AG04450 (cell line): Measurements from ENCODE around the gene PKNOX1. TPM values are rescaled to one million over a fixed set of nuclear protein-coding genes. Genes with fewer than 3 reads are reported as not detected.

Experiments used
- CTCF ChIA-PET: fragments of 300-600, 350-600 bp; formaldehyde crosslinking; extraction: SDS; loops from one replicate; lab custom pipeline; 2022; ENCODE audit warnings: antibody characterized with exemption, inconsistent platforms; lab: Charles Lee
- POLR2A ChIA-PET: fragments of 350-600 bp; formaldehyde crosslinking; extraction: SDS; loops from one replicate; lab custom pipeline; 2021; ENCODE audit warnings: antibody characterized with exemption, inconsistent platforms; lab: Yijun Ruan, JAX
- DNase-seq: peaks from one replicate; pipeline ENCODE4 v3.0.0-alpha.2; 2011; ENCODE audit warnings: low read depth, low spot score
- H3K27ac ChIP-seq: one replicate; pipeline ENCODE4 v1.5.1; 2012; ENCODE audit warnings: low read depth, low read length, control low read depth
- H3K27me3 ChIP-seq: one replicate; pipeline ENCODE4 v1.6.0; 2012; ENCODE audit warnings: low read length; ENCODE audit not compliant: control insufficient read depth, insufficient read depth
- H3K4me3 ChIP-seq: 2 replicates; pipeline ENCODE4 v1.5.1; 2011; ENCODE audit warnings: mild to moderate bottlenecking, low read depth, low read length, control low read depth
- H3K9me3 ChIP-seq: 2 replicates; pipeline ENCODE4 v1.5.1; 2012; ENCODE audit warnings: low read length; ENCODE audit not compliant: control insufficient read depth, insufficient read depth
- CTCF ChIP-seq: IDR thresholded peaks from 2 replicates; pipeline ENCODE4 v1.5.1; 2011; ENCODE audit warnings: low read depth, low read length, control low read depth, inconsistent platforms
- polyA plus RNA-seq: library from polyadenylated mRNA; depleted of rRNA; stranded (reverse); fragments of >200 nt; gene quantifications from 2 replicates; pipeline ENCODE4 v1.2.3, GENCODE V29; 2011

Gene PKNOX1
- polyA plus RNA-seq, 1 experiment = 65.6 TPM

GRCh38 chr21:43024439-43025136 lies 50.2 kb downstream of the PKNOX1 start:
- TF ChIP-seq CTCF = no peak
- no peaks in the 10 kb centered on the region; the same call in 1 of the 2 replicates for H3K9me3 ChIP-seq
- H3K4me3 ChIP-seq = no peak overlapping the region
- DNase-seq = no peak
- ChIA-PET CTCF (no interaction called here), POLR2A (interaction anchor here (0.5 kb wide), 1 partner anchor 35 kb away, joined by 3 read pairs; no protein-coding TSS in a partner anchor)
- H3K27me3 ChIP-seq = no peaks in the 10 kb centered on the region
- H3K27ac ChIP-seq = no peak overlapping the region

GRCh38 chr21:43025636-43026180 lies 51.3 kb downstream of the PKNOX1 start:
- POLR2A ChIA-PET = no interaction called here
- Histone ChIP-seq H3K27ac (peak overlapping the region; percentile 93), H3K9me3 (no peaks in the 10 kb centered on the region; the same call in 1 of the 2 replicates), H3K4me3 (no peak overlapping the region), H3K27me3 (no peaks in the 10 kb centered on the region)
- DNase-seq = peak; percentile 45
- CTCF ChIA-PET = no interaction called here
- TF ChIP-seq CTCF = no peak

DNA sequence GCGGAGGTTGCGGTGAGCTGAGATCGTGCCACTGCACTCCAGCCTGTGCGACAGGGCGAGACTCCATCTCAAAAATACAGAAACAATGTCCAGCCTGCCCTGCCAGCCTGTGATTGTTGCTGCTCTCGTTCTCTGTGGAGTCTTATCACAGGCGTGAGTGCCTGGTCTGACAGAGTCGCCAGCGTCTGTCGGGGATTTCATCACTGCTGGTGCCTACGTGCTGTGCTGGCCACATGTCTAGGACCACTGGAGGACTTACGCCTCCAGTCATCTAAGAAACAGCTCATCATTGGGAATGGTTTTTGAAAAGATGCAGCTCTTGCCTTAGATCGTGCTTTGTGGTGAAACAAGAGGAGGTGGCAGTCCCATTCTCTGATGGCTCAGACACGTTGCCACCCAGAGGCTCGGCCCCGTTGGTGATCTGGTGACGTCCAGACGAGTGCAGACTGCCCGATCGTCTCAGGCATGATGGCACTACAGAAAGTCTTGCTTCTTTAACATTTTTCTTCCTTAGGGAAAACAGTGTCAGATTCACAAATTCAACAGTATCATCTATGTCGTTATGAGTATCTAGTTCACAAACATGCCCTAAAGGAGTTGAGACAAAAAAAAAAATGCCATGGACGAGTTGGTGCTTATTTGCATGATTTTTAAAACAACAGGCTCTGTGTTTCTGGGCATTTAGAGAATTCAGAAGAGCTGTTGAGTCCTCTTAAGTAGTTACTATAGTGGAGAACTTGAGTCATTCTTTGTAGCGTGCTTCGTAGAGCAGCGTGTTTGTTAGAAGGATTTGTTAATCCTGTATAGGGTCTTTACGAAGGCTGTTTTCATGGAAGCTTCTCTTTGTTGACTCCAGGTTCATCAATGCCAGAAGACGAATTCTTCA lies 53.7 kb downstream of the PKNOX1 start:
- Histone ChIP-seq H3K27ac (no peak overlapping the region), H3K9me3 (no peaks in the 10 kb centered on the region; the same call in 1 of the 2 replicates), H3K27me3 (no peaks in the 10 kb centered on the region), H3K4me3 (no peak overlapping the region)
- no peak for TF ChIP-seq CTCF
- no peak for DNase-seq
- ChIA-PET CTCF (no interaction called here), POLR2A (no interaction called here)

- no peak overlapping the region for H3K27ac ChIP-seq
- no peaks in the 10 kb centered on the region; the same call in 1 of the 2 replicates for H3K9me3 ChIP-seq
- H3K27me3 ChIP-seq = no peaks in the 10 kb centered on the region
- CTCF ChIA-PET = no interaction called here
- TF ChIP-seq CTCF = no peak
- POLR2A ChIA-PET = no interaction called here
- H3K4me3 ChIP-seq = no peak overlapping the region
- no peak for DNase-seq
Measured at GRCh38 chr21:43029785-43030184, 55.4 kb downstream of the PKNOX1 start.
